Measurements from ENCODE around the gene NT5DC4. TPM values are rescaled to one million over a fixed set of nuclear protein-coding genes. Genes with fewer than 3 reads are reported as not detected.

Gene NT5DC4
- total and polyA plus RNA-seq, 4 donors, result 1.2 TPM; not detected in 3

DNA sequence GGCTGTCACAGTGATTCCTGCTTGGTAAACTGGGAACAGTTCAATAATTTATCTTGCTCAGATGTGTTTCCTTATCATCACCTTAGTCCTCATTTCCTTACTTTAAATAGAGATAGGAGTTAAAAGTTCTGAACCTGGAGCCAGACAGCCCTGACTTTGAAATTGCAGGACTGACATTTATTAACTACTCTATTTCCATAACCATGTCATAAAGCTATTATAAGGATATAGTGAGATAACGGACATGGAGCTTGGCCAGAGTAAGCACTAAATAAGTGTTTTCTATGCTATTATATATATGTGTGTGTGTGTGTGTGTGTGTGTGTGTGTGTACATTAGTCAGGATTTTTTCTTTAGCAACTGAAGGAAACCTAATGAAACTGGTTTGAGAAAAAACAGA is 13.1 kb downstream of the NT5DC4 start (continued):
- TF ChIP-seq, protein P1, sequence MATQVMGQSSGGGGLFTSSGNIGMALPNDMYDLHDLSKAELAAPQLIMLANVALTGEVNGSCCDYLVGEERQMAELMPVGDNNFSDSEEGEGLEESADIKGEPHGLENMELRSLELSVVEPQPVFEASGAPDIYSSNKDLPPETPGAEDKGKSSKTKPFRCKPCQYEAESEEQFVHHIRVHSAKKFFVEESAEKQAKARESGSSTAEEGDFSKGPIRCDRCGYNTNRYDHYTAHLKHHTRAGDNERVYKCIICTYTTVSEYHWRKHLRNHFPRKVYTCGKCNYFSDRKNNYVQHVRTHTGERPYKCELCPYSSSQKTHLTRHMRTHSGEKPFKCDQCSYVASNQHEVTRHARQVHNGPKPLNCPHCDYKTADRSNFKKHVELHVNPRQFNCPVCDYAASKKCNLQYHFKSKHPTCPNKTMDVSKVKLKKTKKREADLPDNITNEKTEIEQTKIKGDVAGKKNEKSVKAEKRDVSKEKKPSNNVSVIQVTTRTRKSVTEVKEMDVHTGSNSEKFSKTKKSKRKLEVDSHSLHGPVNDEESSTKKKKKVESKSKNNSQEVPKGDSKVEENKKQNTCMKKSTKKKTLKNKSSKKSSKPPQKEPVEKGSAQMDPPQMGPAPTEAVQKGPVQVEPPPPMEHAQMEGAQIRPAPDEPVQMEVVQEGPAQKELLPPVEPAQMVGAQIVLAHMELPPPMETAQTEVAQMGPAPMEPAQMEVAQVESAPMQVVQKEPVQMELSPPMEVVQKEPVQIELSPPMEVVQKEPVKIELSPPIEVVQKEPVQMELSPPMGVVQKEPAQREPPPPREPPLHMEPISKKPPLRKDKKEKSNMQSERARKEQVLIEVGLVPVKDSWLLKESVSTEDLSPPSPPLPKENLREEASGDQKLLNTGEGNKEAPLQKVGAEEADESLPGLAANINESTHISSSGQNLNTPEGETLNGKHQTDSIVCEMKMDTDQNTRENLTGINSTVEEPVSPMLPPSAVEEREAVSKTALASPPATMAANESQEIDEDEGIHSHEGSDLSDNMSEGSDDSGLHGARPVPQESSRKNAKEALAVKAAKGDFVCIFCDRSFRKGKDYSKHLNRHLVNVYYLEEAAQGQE (IDR thresholded peaks at IDR 0.05), result no peak
- TF ChIP-seq HNF4A (conservative IDR thresholded peaks at IDR 0.05) (no peak), JUND (IDR thresholded peaks at IDR 0.05) (no peak), GABPA (IDR thresholded peaks at IDR 0.05 in 1 of 2, conservative IDR thresholded peaks at IDR 0.05 in 1 of 2) (no peak)
- TF ChIP-seq, protein P2, sequence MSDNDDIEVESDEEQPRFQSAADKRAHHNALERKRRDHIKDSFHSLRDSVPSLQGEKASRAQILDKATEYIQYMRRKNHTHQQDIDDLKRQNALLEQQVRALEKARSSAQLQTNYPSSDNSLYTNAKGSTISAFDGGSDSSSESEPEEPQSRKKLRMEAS (IDR thresholded peaks at IDR 0.05), result no peak

DNA sequence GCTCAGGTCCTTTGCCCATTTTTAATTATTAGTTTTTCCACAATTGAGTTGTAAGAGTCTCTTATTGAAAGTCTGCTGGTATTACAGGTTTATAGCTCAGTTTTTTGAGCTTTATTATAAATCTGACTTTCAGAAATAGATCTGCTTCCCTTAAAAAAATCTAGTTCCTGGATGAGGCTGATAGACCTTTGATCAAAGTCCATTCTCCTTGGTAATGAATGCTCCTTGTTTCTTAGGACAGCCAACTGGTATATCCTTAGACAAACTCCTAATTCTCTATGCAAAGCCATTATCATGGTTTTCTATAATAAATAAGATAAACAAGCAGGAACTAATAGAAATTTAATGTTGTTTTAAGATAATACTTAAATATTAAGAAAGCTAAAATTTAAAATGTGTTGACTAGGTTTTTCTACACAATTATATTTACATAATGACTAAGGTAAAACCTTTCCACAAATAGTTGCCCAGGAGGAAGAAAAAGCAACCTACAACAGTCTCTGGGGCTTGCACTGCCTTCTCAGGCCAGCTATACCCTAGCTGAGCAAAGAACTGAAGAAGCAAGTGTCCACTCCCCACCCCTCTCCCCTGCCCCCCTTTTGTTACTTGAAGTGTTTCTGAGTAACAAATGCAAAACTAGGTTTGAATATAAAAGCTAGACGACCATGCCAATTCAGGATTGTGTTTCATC is 16.9 kb downstream of the NT5DC4 start:
- Histone ChIP-seq H3K27me3 (ENCODE audit: control insufficient read depth in 4 of 4, insufficient read depth in 4 of 4, low read length in 3 of 4) (no peaks in the 10 kb centered on the region), H3K9me3 (ENCODE audit: control insufficient read depth in 4 of 4, low read length in 3 of 4) (no peaks in the 10 kb centered on the region), H3K27ac (ENCODE audit: low read depth in 1 of 2, low read length in 2 of 2) (no peak overlapping the region), H3K4me1 (ENCODE audit: control insufficient read depth in 4 of 4, insufficient read depth in 4 of 4, low read length in 3 of 4) (no peaks in the 10 kb centered on the region), H3K36me3 (ENCODE audit: control insufficient read depth in 4 of 4, insufficient read depth in 3 of 4, low read depth in 1 of 4, low read length in 3 of 4) (no peaks in the 10 kb centered on the region), H3K9ac (ENCODE audit: low read depth in 1 of 2, low read length in 2 of 2) (no peak overlapping the region), H3K4me3 (ENCODE audit: low read depth in 1 of 3, low read length in 3 of 3) (no peak overlapping the region)
- WGBS, result 88% methylated on average over 1 of the region's 1 CpG
- no peak for DNase-seq (ENCODE audit: low spot score)
- no peak for TF ChIP-seq HNF4G (IDR thresholded peaks at IDR 0.05)
- no peak for TF ChIP-seq YY1 (IDR thresholded peaks at IDR 0.05)
- TF ChIP-seq RXRA (IDR thresholded peaks at IDR 0.05), result no peak
- TF ChIP-seq, protein P3, sequence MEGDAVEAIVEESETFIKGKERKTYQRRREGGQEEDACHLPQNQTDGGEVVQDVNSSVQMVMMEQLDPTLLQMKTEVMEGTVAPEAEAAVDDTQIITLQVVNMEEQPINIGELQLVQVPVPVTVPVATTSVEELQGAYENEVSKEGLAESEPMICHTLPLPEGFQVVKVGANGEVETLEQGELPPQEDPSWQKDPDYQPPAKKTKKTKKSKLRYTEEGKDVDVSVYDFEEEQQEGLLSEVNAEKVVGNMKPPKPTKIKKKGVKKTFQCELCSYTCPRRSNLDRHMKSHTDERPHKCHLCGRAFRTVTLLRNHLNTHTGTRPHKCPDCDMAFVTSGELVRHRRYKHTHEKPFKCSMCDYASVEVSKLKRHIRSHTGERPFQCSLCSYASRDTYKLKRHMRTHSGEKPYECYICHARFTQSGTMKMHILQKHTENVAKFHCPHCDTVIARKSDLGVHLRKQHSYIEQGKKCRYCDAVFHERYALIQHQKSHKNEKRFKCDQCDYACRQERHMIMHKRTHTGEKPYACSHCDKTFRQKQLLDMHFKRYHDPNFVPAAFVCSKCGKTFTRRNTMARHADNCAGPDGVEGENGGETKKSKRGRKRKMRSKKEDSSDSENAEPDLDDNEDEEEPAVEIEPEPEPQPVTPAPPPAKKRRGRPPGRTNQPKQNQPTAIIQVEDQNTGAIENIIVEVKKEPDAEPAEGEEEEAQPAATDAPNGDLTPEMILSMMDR (IDR thresholded peaks at IDR 0.05; ENCODE audit: low read depth, low read length, missing input control), result no peak
- TF ChIP-seq FOXA2 (IDR thresholded peaks at IDR 0.05), result no peak

DNA sequence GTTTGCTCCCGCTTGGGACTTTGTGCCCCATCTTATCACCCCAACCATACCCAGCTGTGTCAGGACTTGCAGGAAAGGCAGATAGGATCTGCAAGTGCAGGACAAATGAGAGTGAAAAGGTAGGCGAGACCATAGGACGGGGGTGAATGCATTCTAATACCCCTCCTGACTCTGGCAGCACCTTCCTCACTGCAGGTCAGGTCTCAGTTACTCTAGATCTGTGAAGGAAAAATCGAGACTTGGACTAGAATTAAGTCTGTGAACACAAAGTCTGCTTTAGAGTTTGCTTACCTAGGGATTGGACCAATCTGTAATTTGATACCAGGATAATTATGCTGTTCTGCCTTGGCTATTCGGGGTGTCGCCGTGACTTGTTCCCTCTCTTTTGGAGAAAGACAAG is 19.7 kb downstream of the NT5DC4 start:
- Histone ChIP-seq H3K4me3 (ENCODE audit: low read depth in 1 of 3, low read length in 3 of 3) (no peak overlapping the region), H3K36me3 (ENCODE audit: control insufficient read depth in 4 of 4, insufficient read depth in 3 of 4, low read depth in 1 of 4, low read length in 3 of 4) (no peaks in the 10 kb centered on the region), H3K27me3 (ENCODE audit: control insufficient read depth in 4 of 4, insufficient read depth in 4 of 4, low read length in 3 of 4) (no peaks in the 10 kb centered on the region), H3K9ac (ENCODE audit: low read depth in 1 of 2, low read length in 2 of 2) (no peak overlapping the region), H3K27ac (ENCODE audit: low read depth in 1 of 2, low read length in 2 of 2) (no peak overlapping the region), H3K4me1 (ENCODE audit: control insufficient read depth in 4 of 4, insufficient read depth in 4 of 4, low read length in 3 of 4) (no peaks in the 10 kb centered on the region), H3K9me3 (ENCODE audit: control insufficient read depth in 4 of 4, low read length in 3 of 4) (no peaks in the 10 kb centered on the region)
- DNase-seq (ENCODE audit: low spot score), result no peak
- WGBS, result 97% methylated on average over 7 of the region's 7 CpGs
- TF ChIP-seq FOXA2 (IDR thresholded peaks at IDR 0.05) (no peak), NR2F2 (IDR thresholded peaks at IDR 0.05) (no peak), YY1 (IDR thresholded peaks at IDR 0.05) (no peak), HNF4A (conservative IDR thresholded peaks at IDR 0.05) (no peak), RAD21 (IDR thresholded peaks at IDR 0.05) (no peak), RXRA (IDR thresholded peaks at IDR 0.05) (no peak), TAF1 (conservative IDR thresholded peaks at IDR 0.05) (no peak), HNF4G (IDR thresholded peaks at IDR 0.05) (no peak), SP1 (IDR thresholded peaks at IDR 0.05) (no peak)
- TF ChIP-seq, protein P1 (IDR thresholded peaks at IDR 0.05), result no peak
- TF ChIP-seq, protein P3 (IDR thresholded peaks at IDR 0.05; ENCODE audit: low read depth, low read length, missing input control), result no peak
- TF ChIP-seq, protein P2 (IDR thresholded peaks at IDR 0.05), result no peak
